ENCODE measurements around the gene ECEL1.

ECEL1 gene

DNA sequence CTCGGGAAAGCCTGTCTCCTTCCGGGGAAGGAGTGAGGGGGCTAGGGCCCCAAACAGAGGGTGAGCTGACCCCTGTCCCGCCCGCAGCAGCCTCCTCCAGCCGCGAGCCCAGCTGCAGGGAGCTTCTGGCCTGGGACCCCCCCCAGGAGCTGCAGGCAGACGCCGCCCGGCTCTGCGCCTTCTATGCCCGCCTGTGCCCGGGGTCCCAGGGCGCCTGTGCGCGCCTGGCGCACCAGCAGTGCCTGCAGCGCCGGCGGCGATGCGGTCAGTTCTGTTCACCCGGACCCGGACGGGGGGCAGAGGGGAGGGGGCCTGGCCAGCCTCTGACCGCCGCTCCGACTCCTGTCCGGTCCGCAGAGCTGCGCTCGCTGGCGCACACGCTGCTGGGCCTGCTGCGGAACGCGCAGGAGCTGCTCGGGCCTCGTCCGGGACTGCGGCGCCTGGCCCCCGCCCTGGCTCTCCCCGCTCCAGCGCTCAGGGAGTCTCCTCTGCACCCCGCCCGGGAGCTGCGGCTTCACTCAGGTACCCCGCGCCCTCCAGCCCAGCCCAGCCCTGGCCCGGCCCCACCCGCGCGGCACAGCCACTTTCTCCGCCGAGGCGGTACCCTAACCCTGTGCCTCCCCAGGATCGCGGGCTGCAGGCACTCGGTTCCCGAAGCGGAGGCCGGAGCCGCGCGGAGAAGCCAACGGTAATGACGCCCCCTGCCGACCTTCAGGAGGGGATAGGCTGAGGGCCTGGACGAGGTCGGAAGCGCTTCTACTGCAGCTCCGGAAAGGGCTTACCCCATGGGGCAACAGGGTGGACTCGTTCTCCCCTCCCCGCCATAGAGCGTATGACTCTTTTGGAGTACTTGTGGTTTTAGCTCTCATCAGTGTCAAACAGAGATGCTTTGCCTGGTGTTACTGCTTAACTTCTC, 36.3 kb upstream of the ECEL1 start:
- Histone ChIP-seq H3K9ac (ENCODE audit: low read length) (no peak overlapping the region), H2AFZ (ENCODE audit: low read depth, low read length) (no peak overlapping the region), H4K20me1 (ENCODE audit: insufficient read depth, low read length) (no peaks in the 10 kb centered on the region), H3K9me3 (ENCODE audit: insufficient read depth, low read length) (no peaks in the 10 kb centered on the region), H3K27me3 (ENCODE audit: low read depth, low read length) (no peaks in the 10 kb centered on the region), H3K4me3 (ENCODE audit: low read length) (peak overlapping the region; percentile 58), H3K79me2 (ENCODE audit: low read length) (no peaks in the 10 kb centered on the region), H3K4me1 (ENCODE audit: low read length) (no peaks in the 10 kb centered on the region), H3K27ac (ENCODE audit: low read length) (no peak overlapping the region), H3K4me2 (ENCODE audit: low read length) (peak overlapping the region; percentile 26; the same call in 1 of the 2 replicates), H3K36me3 (replicated peaks; ENCODE audit: low read depth, low read length) (no peaks in the 10 kb centered on the region)
- TF ChIP-seq, protein P1, sequence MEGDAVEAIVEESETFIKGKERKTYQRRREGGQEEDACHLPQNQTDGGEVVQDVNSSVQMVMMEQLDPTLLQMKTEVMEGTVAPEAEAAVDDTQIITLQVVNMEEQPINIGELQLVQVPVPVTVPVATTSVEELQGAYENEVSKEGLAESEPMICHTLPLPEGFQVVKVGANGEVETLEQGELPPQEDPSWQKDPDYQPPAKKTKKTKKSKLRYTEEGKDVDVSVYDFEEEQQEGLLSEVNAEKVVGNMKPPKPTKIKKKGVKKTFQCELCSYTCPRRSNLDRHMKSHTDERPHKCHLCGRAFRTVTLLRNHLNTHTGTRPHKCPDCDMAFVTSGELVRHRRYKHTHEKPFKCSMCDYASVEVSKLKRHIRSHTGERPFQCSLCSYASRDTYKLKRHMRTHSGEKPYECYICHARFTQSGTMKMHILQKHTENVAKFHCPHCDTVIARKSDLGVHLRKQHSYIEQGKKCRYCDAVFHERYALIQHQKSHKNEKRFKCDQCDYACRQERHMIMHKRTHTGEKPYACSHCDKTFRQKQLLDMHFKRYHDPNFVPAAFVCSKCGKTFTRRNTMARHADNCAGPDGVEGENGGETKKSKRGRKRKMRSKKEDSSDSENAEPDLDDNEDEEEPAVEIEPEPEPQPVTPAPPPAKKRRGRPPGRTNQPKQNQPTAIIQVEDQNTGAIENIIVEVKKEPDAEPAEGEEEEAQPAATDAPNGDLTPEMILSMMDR (IDR thresholded peaks at IDR 0.05; ENCODE audit: low read depth, low read length): peak; percentile 23
- no peak for TF ChIP-seq EZH2phosphoT487 (IDR thresholded peaks at IDR 0.05; ENCODE audit: low read depth)

DNA sequence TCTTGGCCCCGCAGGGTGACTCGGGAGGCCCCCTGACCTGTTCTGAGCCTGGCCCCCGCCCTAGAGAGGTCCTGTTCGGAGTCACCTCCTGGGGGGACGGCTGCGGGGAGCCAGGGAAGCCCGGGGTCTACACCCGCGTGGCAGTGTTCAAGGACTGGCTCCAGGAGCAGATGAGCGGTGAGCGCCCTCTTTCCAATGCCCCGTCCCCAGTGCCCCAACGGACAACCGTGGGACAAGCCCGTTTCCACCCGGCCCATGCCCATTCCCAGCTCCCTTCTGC, 35.7 kb upstream of the ECEL1 start:
- no peaks in the 10 kb centered on the region for H4K20me1 ChIP-seq (ENCODE audit: insufficient read depth, low read length)
- no peak for TF ChIP-seq EZH2phosphoT487 (IDR thresholded peaks at IDR 0.05; ENCODE audit: low read depth)
- TF ChIP-seq, protein P1 (IDR thresholded peaks at IDR 0.05; ENCODE audit: low read depth, low read length): no peak
- no peaks in the 10 kb centered on the region for H3K79me2 ChIP-seq (ENCODE audit: low read length)
- H3K27ac ChIP-seq (ENCODE audit: low read length): no peak overlapping the region
- no peak overlapping the region for H3K9ac ChIP-seq (ENCODE audit: low read length)
- no peaks in the 10 kb centered on the region for H3K9me3 ChIP-seq (ENCODE audit: insufficient read depth, low read length)
- no peaks in the 10 kb centered on the region for H3K27me3 ChIP-seq (ENCODE audit: low read depth, low read length)
- H3K4me3 ChIP-seq (ENCODE audit: low read length): no peak overlapping the region
- H3K4me1 ChIP-seq (ENCODE audit: low read length): no peaks in the 10 kb centered on the region
- no peak overlapping the region for H3K4me2 ChIP-seq (ENCODE audit: low read length)
- no peak overlapping the region for H2AFZ ChIP-seq (ENCODE audit: low read depth, low read length)
- no peaks in the 10 kb centered on the region for H3K36me3 ChIP-seq (replicated peaks; ENCODE audit: low read depth, low read length)

DNA sequence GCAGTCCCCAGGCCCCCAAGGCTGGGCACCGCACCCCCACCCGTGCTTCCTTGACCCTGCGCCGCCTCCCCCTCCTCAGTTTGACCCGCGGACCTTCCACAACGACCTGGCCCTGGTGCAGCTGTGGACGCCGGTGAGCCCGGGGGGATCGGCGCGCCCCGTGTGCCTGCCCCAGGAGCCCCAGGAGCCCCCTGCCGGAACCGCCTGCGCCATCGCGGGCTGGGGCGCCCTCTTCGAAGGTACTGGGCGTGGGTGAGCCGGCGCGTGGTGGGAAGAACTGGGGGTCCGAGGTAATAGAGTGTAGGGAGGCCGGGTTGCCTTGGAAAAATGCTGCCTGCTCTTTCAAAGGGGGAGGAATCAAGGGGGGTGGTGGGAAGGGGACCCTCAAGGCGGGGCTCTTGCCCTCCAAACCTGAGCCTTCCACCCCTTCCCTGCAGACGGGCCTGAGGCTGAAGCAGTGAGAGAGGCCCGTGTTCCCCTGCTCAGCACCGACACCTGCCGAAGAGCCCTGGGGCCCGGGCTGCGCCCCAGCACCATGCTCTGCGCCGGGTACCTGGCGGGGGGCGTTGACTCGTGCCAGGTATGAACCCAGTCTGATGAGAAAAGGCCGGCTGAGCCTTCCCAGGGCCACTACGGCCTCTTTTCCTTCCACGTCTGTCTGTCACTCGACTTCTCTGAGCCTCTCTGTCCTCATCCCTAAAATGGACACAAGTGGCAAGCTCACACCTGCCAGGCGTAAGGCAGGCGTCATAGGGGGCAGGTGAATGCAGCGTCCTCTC, 35.2 kb upstream of the ECEL1 start:
- no peaks in the 10 kb centered on the region for H3K79me2 ChIP-seq (ENCODE audit: low read length)
- no peak overlapping the region for H2AFZ ChIP-seq (ENCODE audit: low read depth, low read length)
- H4K20me1 ChIP-seq (ENCODE audit: insufficient read depth, low read length): no peaks in the 10 kb centered on the region
- H3K9ac ChIP-seq (ENCODE audit: low read length): no peak overlapping the region
- H3K4me3 ChIP-seq (ENCODE audit: low read length): no peak overlapping the region
- no peak for TF ChIP-seq EZH2phosphoT487 (IDR thresholded peaks at IDR 0.05; ENCODE audit: low read depth)
- TF ChIP-seq, protein P1 (IDR thresholded peaks at IDR 0.05; ENCODE audit: low read depth, low read length): no peak
- no peaks in the 10 kb centered on the region for H3K9me3 ChIP-seq (ENCODE audit: insufficient read depth, low read length)
- H3K4me2 ChIP-seq (ENCODE audit: low read length): peak overlapping the region; percentile 61
- H3K27me3 ChIP-seq (ENCODE audit: low read depth, low read length): no peaks in the 10 kb centered on the region
- H3K36me3 ChIP-seq (replicated peaks; ENCODE audit: low read depth, low read length): no peaks in the 10 kb centered on the region
- H3K27ac ChIP-seq (ENCODE audit: low read length): no peak overlapping the region
- H3K4me1 ChIP-seq (ENCODE audit: low read length): no peaks in the 10 kb centered on the region

DNA sequence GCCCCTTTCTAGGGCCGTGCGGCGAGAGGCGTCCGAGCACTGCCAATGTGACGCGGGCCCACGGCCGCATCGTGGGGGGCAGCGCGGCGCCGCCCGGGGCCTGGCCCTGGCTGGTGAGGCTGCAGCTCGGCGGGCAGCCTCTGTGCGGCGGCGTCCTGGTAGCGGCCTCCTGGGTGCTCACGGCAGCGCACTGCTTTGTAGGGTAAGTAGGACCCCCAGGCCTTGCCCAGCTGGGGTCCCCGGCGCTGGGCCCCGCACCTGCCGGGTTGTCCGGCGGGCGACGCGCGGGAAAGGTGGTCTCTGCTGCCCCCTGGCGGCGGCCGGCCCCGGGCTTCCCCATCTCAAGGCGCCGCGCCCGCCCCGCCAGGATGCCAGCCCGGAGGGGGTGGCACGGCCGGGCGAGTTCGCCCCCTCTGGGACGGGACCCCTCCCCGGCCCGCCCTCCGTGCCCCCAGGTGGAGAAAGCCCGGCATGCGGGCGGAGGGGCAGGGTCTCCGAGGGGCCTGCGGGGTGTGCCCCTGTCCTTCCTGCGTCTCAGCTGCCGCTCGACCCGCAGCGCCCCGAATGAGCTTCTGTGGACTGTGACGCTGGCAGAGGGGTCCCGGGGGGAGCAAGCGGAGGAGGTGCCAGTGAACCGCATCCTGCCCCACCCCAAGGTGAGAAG, 34.5 kb upstream of the ECEL1 start:
- Histone ChIP-seq H3K9ac (ENCODE audit: low read length) (no peak overlapping the region), H3K79me2 (ENCODE audit: low read length) (no peaks in the 10 kb centered on the region), H3K36me3 (replicated peaks; ENCODE audit: low read depth, low read length) (no peaks in the 10 kb centered on the region), H2AFZ (ENCODE audit: low read depth, low read length) (no peak overlapping the region), H3K27me3 (ENCODE audit: low read depth, low read length) (no peaks in the 10 kb centered on the region), H3K4me2 (ENCODE audit: low read length) (peak overlapping the region; percentile 61), H3K4me1 (ENCODE audit: low read length) (no peaks in the 10 kb centered on the region), H4K20me1 (ENCODE audit: insufficient read depth, low read length) (no peaks in the 10 kb centered on the region), H3K4me3 (ENCODE audit: low read length) (no peak overlapping the region), H3K9me3 (ENCODE audit: insufficient read depth, low read length) (no peaks in the 10 kb centered on the region), H3K27ac (ENCODE audit: low read length) (no peak overlapping the region)
- TF ChIP-seq EZH2phosphoT487 (IDR thresholded peaks at IDR 0.05; ENCODE audit: low read depth): no peak
- TF ChIP-seq, protein P1 (IDR thresholded peaks at IDR 0.05; ENCODE audit: low read depth, low read length): peak; percentile 51
